SH-SY5Y (cell line): Measurements from ENCODE around the gene CSPG4.

Experiments
- GATA2 ChIP-seq: IDR thresholded peaks from 2 replicates; pipeline ENCODE4 v1.6.1; 2011; ENCODE audit warnings: mild to moderate bottlenecking, low read depth, low read length
- GATA3 ChIP-seq: IDR thresholded peaks from 2 replicates; pipeline ENCODE4 v1.6.1; 2011; ENCODE audit warnings: low read depth, mild to moderate bottlenecking, low read length, moderate library complexity

DNA sequence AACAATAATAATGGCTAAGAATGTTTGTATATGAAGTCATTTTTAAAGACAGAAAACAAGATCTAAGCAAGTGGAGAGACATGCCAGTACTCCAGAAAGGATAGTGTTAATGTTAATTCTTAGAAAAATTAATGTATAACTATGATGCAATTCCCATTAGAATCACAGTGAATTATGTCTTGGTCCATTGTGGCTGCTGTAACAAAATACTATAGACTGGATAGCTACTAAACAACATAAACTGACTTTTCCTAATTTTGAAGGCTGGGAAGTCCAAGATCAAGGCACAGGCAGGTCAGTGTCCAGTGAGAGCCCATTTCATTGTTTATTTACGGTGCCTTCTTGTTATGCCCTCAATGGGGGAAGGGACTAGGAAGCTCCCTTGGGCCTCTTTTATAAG lies 32.7 kb upstream of the CSPG4 start:
- no peak for TF ChIP-seq GATA2
- TF ChIP-seq GATA3: no peak
